GM21723 (cell line): Measurements from ENCODE around the gene TBL1X.
"Not testable (repeated sequence)": the region's sequence is repeated elsewhere in the genome, so short reads cannot be mapped to it uniquely, and the experiment has no call there.

Experiments used
- ATAC-seq: cut with Tn5 transposase; IDR thresholded peaks from one replicate; pipeline ENCODE4 v1.9.1; 2021; ENCODE audit warnings: mild to moderate bottlenecking, moderate library complexity; ENCODE audit not compliant: unreplicated experiment

The TBL1X gene

GRCh38 chrX:9464435-9465371 is at the start of gene TBL1X:
Gene TBL1X (plus strand): TSS chrX:9465058. CDS start chrX:9653587, 188,529 bp downstream.
- peak; percentile 40 for ATAC-seq

GRCh38 chrX:9416562-9417348 is 48.1 kb upstream of the TBL1X start:
- no peak for ATAC-seq

DNA sequence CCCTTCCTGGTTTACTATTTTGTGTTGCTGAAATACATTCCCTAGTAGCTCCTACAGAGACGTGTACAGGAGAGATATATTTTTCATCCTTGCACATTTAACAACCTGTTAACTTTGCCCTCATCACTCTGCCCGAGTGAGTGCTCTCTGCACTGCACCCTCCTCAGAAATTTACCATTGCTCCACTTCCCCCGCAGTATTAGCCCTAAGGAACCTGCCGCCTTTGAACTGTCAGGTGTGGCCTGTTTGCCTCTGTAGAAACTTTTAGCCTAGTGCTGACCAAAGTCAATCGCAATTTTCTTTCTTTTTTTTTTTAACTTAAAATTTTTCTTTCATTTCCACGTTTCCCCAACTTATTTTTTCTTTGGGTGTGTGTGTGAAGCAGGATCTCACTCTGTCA is 46.6 kb upstream of the TBL1X start:
- ATAC-seq: no peak

- no peak for ATAC-seq
These were observed 44.3 kb upstream of the TBL1X start for GRCh38 chrX:9420275-9421265.

DNA sequence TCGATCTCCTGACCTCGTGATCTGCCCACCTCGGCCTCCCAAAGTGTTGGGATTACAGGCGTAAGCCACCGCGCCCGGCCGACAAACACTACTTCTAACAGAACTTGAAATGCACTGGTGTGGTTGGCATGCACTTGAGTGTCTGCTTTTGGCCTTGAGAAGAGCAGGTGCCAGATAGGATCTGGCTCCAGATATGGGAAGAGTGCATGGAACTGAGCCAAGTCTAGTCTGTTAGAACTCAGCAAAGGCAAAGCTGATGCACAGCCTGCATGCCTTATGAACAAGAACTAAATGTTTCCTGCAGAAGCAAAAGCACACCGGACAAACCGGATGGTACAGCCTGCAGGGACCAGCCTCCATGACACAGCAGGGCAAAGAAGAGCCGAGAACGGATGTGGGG is 35.1 kb upstream of the TBL1X start:
- no peak for ATAC-seq

- ATAC-seq: no peak
These were observed 34.4 kb upstream of the TBL1X start for GRCh38 chrX:9430346-9430921.

DNA sequence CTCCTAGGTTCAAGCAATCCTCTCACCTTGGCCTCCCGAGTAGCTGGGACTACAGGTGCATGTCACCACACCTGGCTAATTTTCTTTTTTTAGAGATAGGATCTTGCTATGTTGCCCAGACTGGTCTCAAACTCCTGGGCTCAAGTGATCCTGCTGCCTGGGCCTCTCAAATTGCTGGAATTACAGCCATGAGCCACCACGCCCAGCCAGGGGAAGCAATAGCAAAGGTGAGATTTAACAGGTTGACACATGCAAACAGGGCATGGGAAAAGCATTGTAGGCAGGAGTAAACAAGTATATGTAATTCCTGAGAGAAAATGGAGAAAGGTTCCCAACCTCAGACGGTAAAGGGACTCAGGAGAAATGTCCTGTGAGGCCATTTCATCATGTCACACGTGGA is 33.6 kb upstream of the TBL1X start:
- no peak for ATAC-seq

GRCh38 chrX:9433596-9433995 is 31.3 kb upstream of the TBL1X start:
- no peak for ATAC-seq

- no peak for ATAC-seq
These were observed 30.8 kb upstream of the TBL1X start for GRCh38 chrX:9434051-9434550.

GRCh38 chrX:9435086-9435485 is 29.8 kb upstream of the TBL1X start:
- not testable (repeated sequence) for ATAC-seq

DNA sequence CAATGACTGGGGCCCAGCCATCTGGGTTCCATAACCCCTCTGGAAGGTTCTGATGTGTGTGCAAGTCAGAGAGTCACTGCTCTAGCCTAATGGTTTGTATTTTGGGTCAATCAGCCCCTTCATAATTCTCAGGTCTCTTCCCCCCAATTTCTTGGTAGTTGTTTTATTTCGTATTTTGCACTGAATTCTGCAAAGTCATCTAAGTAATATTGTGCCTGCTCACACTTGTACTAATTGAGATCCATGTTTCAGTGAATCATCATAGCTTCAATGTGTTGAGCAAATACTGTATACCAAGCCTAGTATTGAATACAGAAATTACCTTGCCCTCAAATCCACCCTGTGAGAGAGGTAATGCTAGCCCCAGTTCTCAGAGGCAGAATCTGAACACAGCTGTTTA is 28.0 kb upstream of the TBL1X start:
- no peak for ATAC-seq

DNA sequence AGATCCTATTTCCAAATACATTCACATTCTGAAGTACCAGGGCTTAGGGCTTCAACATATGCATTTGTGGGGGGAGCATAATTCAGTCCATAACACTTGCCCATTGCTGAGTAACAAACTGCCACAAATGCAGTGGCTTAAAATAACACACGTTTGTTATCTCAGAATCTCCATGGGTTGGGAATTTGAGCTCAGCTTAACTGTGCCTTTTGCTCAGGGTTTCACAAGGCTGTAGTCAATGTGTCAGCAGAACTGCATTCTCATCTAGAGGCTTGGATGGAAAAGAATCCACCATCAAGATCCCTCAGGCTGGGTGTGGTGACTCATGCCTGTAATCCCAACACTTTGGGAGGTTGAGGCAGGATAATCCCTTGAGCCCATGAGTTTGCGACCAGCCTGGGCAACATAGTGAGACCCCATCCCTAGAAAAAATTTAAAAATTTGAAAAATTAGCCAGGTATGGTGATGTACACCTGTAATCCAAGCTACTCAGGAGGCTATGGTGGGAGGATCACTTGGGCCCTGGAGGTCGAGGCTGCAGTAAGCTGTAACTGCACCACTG is 25.8 kb upstream of the TBL1X start:
- ATAC-seq: no peak

GRCh38 chrX:9440116-9440844 is 24.6 kb upstream of the TBL1X start:
- ATAC-seq: no peak

DNA sequence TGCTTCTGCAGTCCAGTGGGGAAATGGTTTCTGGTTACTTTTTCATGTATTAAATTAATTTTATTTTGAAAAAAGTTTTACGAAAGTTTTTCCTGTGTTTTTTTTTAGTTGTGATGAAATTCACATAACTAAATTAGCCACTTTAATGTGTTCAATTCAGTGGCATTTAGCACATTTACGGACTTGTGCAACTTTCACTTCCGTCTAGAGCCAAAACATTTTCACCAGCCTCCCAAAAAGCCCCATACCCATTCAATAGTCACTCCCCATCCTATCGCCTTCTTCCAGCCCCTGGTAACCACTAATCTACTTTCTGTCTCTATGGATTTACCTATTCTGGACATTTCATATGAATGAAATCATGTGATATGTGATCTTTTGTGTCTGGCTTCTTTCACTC is 22.8 kb upstream of the TBL1X start:
- no peak for ATAC-seq

GRCh38 chrX:9443327-9443726 is 21.5 kb upstream of the TBL1X start:
- ATAC-seq: no peak

DNA sequence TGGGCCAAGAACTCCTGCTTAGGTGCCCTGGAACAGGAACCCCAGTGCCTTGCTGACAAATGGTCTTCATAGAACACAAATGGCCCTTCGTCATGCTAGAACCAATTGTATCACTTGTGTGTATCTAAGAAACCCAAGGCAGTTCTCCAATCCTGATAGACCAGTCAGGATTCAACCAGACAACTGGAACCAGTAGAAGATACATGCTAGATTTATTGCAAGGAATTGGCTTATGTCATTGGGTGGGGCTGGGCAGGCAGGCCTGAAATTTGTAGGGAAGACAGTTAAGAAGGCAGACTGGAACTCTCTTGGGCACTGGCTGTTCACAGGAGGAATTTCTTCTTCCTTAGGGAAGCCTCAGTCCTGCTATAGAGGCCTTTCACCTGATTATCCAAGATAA is 17.0 kb upstream of the TBL1X start:
- ATAC-seq: no peak

- no peak for ATAC-seq
These were observed 8.4 kb upstream of the TBL1X start for GRCh38 chrX:9456250-9457074.

- ATAC-seq: not testable (repeated sequence)
These were observed 6.8 kb upstream of the TBL1X start for GRCh38 chrX:9458034-9458433.
